Peyer's patch (tissue), 4 donors: ENCODE data around the gene SLC38A7. TPM values are rescaled to one million over a fixed set of nuclear protein-coding genes. Genes with fewer than 3 reads are reported as not detected.

ENCODE experiments used
- DNase-seq, 3 donors: peaks; one replicate each; pipeline ENCODE4 v3.0.0-alpha.2; 2017 to 2019
- H3K27ac ChIP-seq, 4 donors: fragments of 200-600 bp; sonication (generic); one replicate each; pipeline ENCODE4 v1.5.1; 2016 to 2019
- H3K27me3 ChIP-seq, 2 donors: fragments of 200-600 bp; sonication (generic); one replicate each; pipeline ENCODE4 v1.5.1; 2019
- H3K36me3 ChIP-seq, 3 donors: fragments of 200-600 bp; sonication (generic); one replicate each; pipeline ENCODE4 v1.5.1; 2016 to 2019
- H3K4me1 ChIP-seq, 4 donors: fragments of 200-600 bp; sonication (generic); one replicate each; pipeline ENCODE4 v1.5.1; 2016 to 2019
- H3K4me3 ChIP-seq, 4 donors: fragments of 200-600 bp; sonication (generic); 1 replicate in 3 of 4; 2 replicates in 1 of 4; pipeline ENCODE4 v1.5.1; 2016 to 2019; ENCODE audit warnings: mild to moderate bottlenecking in 1 of 4
- H3K9me3 ChIP-seq, 4 donors: fragments of 200-600 bp; sonication (generic); one replicate each; pipeline ENCODE4 v1.5.1; 2016 to 2019; ENCODE audit warnings: mild to moderate bottlenecking in 1 of 4
- POLR2A ChIP-seq, 2 donors: fragments of 450-650 bp; IDR thresholded peaks; one replicate each; pipeline ENCODE4 v1.5.1; 2017; ENCODE audit warnings: antibody characterized with exemption in 2 of 2, mild to moderate bottlenecking in 2 of 2, moderate library complexity in 2 of 2
- total RNA-seq, 4 donors: library from RNA; depleted of rRNA; stranded (reverse); fragments of >200 nt; gene quantifications; one replicate each; pipeline ENCODE4 v1.1.0, GENCODE V29; 2016
- TF ChIP-seq, protein P1 (sequence below), 6 experiments: fragments of 450-650 bp in 4 of 6; fragments of 200-600 bp in 2 of 6; sonication (generic) in 1 of 6; IDR thresholded peaks; one replicate each; pipeline ENCODE4 v1.5.1; 2017 to 2019; ENCODE audit warnings: antibody characterized with exemption in 6 of 6, mild to moderate bottlenecking in 3 of 6, moderate library complexity in 1 of 6

Gene SLC38A7
- total RNA-seq, 4 donors from 2014 or later: 12.8 to 35.5 (median 18.1) TPM

DNA sequence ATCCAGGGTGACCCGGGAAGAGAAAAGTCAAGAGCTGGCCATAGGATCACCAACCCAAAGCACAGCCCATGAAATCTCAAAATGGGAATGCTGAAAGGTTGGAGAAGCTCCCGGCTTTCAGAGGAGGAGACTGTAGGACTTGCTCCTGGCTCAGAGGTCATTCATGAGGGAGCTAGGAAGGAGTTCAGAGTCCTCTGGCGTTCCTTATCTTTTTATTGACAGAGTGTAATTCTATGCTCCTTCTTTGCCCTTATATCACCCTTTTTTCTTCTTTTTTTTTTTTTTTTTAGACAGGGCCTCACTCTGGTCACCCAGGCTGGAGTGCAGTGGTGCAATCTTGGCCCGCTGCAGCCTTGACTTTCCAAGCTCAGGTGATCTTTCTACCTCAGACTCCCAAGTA, 27.7 kb downstream of the SLC38A7 start:
- H3K27me3 ChIP-seq: no peaks in the 10 kb centered on the region
- H3K27ac ChIP-seq: peak overlapping the region in 2 of 4 donors; percentile 59 to 62
- H3K9me3 ChIP-seq: no peaks in the 10 kb centered on the region
- no peak overlapping the region for H3K4me3 ChIP-seq
- peak in 2 of 3 donors; percentile 49 to 54 for DNase-seq
- no peaks in the 10 kb centered on the region for H3K36me3 ChIP-seq
- no peaks in the 10 kb centered on the region for H3K4me1 ChIP-seq
- TF ChIP-seq, protein P1, sequence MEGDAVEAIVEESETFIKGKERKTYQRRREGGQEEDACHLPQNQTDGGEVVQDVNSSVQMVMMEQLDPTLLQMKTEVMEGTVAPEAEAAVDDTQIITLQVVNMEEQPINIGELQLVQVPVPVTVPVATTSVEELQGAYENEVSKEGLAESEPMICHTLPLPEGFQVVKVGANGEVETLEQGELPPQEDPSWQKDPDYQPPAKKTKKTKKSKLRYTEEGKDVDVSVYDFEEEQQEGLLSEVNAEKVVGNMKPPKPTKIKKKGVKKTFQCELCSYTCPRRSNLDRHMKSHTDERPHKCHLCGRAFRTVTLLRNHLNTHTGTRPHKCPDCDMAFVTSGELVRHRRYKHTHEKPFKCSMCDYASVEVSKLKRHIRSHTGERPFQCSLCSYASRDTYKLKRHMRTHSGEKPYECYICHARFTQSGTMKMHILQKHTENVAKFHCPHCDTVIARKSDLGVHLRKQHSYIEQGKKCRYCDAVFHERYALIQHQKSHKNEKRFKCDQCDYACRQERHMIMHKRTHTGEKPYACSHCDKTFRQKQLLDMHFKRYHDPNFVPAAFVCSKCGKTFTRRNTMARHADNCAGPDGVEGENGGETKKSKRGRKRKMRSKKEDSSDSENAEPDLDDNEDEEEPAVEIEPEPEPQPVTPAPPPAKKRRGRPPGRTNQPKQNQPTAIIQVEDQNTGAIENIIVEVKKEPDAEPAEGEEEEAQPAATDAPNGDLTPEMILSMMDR (IDR thresholded peaks at IDR 0.05): no peak
- TF ChIP-seq POLR2A (IDR thresholded peaks at IDR 0.05): no peak

DNA sequence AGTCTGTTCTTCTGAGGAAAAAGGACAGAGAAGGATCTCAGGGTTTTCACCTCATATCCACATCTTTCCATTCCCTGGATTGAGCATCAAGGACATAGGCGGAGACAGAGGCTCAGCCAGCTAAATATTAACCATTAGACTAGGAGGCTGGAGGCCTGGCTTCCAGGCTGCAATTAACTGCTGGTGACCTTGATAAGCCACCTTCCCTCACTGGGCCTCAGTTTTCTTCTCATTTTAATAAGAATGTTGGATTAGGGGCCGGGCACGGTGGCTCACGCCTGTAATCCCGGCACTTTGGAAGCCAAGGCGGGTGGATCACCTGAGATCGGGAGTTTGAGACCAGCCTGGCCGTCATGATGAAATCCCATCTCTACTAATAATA, 29.4 kb downstream of the SLC38A7 start:
- no peaks in the 10 kb centered on the region for H3K36me3 ChIP-seq
- H3K4me1 ChIP-seq: no peaks in the 10 kb centered on the region
- DNase-seq: peak in 2 of 3 donors; percentile 59 to 60
- no peaks in the 10 kb centered on the region for H3K27me3 ChIP-seq
- H3K4me3 ChIP-seq: no peak overlapping the region
- H3K27ac ChIP-seq: peak overlapping the region in 2 of 4 donors; percentile 35 to 45
- TF ChIP-seq, protein P1 (IDR thresholded peaks at IDR 0.05): no peak
- TF ChIP-seq POLR2A (IDR thresholded peaks at IDR 0.05): no peak
- no peaks in the 10 kb centered on the region for H3K9me3 ChIP-seq

DNA sequence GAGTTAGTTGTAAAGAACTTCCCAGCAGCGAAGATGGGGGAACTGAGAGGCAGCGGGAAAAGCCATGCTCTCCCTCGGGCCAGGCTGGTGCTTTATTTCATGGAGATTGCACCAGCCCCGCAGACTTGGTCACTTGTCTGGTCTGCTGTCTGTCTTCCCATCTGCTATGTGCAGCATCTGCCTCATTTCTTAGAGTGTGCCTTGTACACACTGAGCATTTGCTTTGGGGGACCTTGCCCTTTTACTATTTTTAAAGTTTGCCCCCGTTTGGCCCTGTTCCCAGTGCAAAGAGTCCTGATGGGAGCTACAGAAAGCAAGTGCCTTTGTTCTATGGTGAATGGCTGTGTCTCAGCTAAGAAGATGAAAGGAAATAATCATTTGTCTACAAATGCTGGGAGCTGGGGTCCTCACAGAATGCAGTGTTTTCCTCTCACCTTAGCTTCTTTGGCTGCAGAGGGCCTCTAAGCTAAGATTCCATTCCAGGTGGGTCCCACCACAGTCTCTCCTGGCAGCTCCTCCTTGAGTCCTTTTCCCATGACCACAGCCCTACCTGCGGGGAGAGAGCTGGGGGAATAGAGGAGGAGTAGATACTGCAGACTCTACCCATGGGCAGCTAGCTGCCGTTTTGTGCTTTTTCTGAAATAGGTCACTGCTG, 29.9 kb downstream of the SLC38A7 start:
- no peaks in the 10 kb centered on the region for H3K4me1 ChIP-seq
- H3K36me3 ChIP-seq: no peaks in the 10 kb centered on the region
- no peak for DNase-seq
- no peak overlapping the region for H3K4me3 ChIP-seq
- H3K27me3 ChIP-seq: no peaks in the 10 kb centered on the region
- peak overlapping the region in 2 of 4 donors; percentile 35 to 45 for H3K27ac ChIP-seq
- no peaks in the 10 kb centered on the region for H3K9me3 ChIP-seq
- TF ChIP-seq, protein P1 (IDR thresholded peaks at IDR 0.05): no peak
- TF ChIP-seq POLR2A (IDR thresholded peaks at IDR 0.05): no peak

DNA sequence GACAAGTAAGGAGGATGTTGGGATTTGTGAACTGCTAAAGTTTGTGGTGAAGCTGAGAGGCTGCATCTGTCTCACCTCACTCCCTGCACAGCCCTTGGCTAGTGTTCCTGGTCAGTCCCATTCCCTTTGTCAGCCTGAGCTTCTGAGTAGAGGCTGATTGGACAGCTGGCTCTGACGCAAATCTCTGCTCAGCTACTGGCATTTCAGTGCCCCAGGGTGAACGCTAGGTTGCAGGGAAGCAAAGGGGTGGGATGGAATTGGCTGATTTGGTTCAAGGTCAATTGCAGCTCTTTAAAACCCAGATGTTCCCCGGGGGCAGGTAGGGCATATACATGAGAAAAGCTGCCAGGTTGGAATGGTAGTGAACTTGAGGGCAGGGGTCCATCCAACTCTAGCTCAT, 31.8 kb downstream of the SLC38A7 start:
- TF ChIP-seq, protein P1 (IDR thresholded peaks at IDR 0.05): no peak
- no peak for DNase-seq
- no peaks in the 10 kb centered on the region for H3K27me3 ChIP-seq
- H3K4me1 ChIP-seq: no peaks in the 10 kb centered on the region
- no peak overlapping the region for H3K4me3 ChIP-seq
- H3K27ac ChIP-seq: no peak overlapping the region
- no peaks in the 10 kb centered on the region for H3K9me3 ChIP-seq
- H3K36me3 ChIP-seq: no peaks in the 10 kb centered on the region

DNA sequence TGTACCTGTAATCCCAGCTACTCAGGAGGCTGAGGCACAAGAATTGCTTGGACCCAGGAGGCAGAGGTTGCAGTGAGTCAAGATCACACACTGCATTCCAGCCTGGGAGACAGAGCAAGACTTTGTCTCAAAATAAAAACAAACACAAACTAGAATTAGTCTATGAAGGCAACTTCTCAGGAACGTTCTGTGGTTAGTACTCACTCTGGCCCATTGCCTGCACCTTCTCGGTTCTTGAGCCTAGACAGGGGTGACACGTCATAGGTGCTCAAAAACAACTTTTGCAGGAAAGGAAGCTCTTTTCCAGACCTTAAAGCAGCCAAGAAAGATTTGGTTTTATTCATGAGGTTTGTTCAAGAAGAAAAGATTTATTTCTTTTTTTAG, 32.6 kb downstream of the SLC38A7 start:
- H3K36me3 ChIP-seq: no peaks in the 10 kb centered on the region
- no peaks in the 10 kb centered on the region for H3K4me1 ChIP-seq
- H3K9me3 ChIP-seq: no peaks in the 10 kb centered on the region
- no peak for TF ChIP-seq POLR2A (IDR thresholded peaks at IDR 0.05)
- TF ChIP-seq, protein P1 (IDR thresholded peaks at IDR 0.05): no peak
- H3K27me3 ChIP-seq: no peaks in the 10 kb centered on the region
- H3K4me3 ChIP-seq: no peak overlapping the region
- DNase-seq: no peak
- no peak overlapping the region for H3K27ac ChIP-seq

DNA sequence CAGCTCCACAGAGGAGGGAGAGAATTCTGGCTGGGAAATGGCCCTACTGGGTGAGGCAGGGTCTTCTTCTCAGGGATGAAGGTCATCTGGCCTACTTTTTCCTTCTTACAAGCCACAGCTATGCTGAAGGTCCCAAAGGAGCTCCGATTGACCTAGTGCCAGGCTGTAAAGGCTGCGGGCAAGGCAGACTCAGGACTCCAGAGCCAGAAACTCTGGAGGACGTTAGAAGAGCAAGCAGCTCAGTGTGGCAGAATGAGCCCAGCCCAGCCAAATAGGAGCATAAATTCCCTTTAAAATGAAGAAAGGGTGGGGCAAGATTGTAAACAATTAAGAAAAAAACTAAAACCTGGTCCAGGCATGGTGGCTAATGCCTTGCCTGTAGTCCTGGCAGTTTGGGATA, 34.9 kb downstream of the SLC38A7 start:
- no peak for TF ChIP-seq POLR2A (IDR thresholded peaks at IDR 0.05)
- TF ChIP-seq, protein P1 (IDR thresholded peaks at IDR 0.05): no peak
- Histone ChIP-seq H3K9me3 (no peaks in the 10 kb centered on the region), H3K4me1 (no peaks in the 10 kb centered on the region), H3K4me3 (no peak overlapping the region), H3K36me3 (no peaks in the 10 kb centered on the region), H3K27ac (no peak overlapping the region), H3K27me3 (no peaks in the 10 kb centered on the region)
- DNase-seq: no peak
